HG02610 (cell line): ENCODE measurements around the gene SEMA6C.
"Not testable (repeated sequence)": the region's sequence is repeated elsewhere in the genome, so short reads cannot be mapped to it uniquely, and the experiment has no call there.

Experiments
- ATAC-seq: cut with Tn5 transposase; IDR thresholded peaks from one replicate; pipeline ENCODE4 v1.9.1; 2021; ENCODE audit warnings: mild to moderate bottlenecking, moderate library complexity; ENCODE audit not compliant: unreplicated experiment

The SEMA6C gene, protein sequence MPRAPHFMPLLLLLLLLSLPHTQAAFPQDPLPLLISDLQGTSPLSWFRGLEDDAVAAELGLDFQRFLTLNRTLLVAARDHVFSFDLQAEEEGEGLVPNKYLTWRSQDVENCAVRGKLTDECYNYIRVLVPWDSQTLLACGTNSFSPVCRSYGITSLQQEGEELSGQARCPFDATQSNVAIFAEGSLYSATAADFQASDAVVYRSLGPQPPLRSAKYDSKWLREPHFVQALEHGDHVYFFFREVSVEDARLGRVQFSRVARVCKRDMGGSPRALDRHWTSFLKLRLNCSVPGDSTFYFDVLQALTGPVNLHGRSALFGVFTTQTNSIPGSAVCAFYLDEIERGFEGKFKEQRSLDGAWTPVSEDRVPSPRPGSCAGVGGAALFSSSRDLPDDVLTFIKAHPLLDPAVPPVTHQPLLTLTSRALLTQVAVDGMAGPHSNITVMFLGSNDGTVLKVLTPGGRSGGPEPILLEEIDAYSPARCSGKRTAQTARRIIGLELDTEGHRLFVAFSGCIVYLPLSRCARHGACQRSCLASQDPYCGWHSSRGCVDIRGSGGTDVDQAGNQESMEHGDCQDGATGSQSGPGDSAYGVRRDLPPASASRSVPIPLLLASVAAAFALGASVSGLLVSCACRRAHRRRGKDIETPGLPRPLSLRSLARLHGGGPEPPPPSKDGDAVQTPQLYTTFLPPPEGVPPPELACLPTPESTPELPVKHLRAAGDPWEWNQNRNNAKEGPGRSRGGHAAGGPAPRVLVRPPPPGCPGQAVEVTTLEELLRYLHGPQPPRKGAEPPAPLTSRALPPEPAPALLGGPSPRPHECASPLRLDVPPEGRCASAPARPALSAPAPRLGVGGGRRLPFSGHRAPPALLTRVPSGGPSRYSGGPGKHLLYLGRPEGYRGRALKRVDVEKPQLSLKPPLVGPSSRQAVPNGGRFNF

DNA sequence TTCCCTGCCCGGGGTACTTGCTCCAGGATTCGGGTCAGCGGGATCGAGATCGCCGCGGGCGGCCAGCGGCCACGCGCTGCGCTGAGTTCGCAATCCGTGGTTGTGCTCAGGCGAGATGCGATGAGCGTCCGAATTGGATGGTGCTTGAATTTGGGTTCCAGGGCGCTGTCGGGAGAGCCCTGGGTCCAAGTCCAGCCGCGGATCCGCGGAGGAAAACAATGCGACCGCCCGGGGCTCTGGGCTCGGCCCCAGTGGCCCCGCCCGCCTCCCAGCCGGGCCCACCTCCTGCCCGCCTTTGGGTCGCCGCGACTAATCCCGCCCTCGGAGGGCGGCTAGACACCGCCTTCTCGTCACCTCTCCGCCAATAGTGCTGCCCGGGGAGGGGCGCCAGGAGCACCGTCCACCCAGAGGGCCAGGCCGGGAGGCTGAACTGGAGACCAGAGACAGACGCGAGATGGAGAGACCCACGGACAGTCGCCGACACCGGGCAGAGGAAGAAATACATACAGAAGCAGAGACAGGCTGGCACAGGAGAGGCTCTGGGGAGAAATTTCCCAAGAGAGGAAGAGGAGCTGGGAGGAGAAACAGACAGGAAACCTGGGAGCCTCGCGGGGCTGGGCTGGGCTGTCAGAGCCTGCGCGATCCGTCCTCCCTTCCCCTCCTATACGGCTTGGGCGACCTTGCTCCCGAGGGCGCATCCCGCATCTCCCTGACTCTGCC lies at the start of gene SEMA6C:
Gene SEMA6C, minus strand, starts transcription at position 220 of the 720 bp plus-strand sequence. CDS start 4,010 bp downstream, outside the sequence.
- ATAC-seq: peak; percentile 100

DNA sequence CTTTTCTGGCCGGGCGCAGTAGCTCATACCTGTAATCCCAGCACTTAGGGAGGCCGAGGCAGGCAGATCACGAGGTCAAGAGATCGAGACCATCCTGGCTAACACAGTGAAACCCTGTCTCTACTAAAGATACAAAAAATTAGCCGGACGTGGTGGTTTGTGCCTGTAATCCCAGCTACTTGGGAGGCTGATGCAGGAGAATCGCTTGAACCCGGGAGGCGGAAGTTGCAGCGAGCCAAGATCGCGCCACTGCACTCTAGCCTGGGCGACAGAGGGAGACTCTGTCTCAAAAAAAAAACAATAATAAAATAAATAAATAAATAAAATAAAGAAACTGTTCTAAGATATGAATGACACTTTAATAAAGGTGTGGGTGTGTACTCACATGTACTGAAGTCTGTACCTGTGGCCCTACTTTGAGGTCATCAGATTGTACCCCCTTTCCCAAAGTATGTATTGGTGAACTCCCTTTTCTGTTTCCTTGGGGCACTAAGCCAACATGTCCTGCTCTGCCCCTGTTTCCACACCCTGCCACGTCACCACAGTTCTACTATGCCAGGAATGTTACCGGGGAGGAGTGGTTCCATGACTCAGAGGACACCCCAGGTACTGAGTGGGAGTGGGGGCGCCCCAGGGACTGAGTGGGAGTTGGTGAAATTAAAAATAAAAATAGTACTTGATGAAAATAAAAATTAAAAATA lies 48.6 kb upstream of the SEMA6C start:
- ATAC-seq: not testable (repeated sequence)

DNA sequence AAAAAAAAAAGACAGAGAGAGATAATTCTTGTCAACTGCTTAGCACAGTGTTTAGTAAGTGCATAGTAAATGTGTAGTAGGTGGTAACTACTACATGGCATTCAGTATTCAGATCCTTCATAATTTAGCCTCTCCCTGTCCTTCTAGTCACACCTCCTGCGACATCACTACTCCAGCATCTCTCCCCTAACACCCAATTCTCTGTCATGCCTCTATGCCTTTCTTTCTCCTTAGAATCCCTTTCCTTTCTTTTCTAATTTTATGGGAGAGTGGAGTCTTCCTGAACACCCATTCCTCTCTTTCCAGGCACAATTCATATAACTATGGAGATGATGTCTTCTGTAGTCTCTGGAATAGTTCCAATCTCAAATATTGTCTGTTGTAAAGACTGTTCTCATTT lies 47.4 kb upstream of the SEMA6C start:
- ATAC-seq: no peak

DNA sequence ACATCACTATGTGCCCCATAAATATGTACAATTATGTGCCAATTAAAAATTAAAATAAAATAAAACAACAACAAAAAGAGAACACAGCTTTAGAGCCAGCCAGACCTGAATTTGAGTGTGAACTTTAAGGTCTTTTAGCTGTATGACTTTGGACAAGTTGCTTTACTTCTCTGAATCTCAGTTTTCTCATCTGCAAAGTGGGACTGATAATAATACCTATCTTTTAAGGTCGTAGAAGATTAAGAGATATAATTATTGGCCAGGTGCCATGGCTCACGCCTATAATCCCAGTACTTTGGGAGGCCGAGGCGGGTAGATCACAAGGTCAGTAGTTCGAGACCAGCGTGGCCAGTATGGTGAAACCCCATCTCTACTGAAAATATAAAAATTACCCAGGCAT lies 46.9 kb upstream of the SEMA6C start:
- no peak for ATAC-seq

DNA sequence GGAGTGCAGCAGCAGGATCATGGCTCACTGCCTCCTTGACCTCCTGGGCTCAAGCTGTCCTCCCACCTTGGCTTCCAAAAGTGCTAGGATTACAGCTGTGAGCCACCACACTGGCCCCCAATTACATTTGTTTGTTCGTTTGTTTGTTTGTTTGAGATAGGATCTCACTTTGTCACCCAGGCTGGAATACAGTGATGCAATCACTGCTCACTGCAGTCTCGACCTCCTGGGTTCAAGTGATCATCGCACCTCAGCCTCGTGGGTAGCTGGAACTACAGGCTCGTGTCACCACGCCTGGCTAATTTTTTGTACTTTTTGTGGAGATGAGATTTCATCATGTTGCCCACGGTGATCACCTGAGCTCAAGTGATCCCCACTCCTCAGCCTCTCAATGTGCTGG lies 45.6 kb upstream of the SEMA6C start:
- ATAC-seq: no peak

DNA sequence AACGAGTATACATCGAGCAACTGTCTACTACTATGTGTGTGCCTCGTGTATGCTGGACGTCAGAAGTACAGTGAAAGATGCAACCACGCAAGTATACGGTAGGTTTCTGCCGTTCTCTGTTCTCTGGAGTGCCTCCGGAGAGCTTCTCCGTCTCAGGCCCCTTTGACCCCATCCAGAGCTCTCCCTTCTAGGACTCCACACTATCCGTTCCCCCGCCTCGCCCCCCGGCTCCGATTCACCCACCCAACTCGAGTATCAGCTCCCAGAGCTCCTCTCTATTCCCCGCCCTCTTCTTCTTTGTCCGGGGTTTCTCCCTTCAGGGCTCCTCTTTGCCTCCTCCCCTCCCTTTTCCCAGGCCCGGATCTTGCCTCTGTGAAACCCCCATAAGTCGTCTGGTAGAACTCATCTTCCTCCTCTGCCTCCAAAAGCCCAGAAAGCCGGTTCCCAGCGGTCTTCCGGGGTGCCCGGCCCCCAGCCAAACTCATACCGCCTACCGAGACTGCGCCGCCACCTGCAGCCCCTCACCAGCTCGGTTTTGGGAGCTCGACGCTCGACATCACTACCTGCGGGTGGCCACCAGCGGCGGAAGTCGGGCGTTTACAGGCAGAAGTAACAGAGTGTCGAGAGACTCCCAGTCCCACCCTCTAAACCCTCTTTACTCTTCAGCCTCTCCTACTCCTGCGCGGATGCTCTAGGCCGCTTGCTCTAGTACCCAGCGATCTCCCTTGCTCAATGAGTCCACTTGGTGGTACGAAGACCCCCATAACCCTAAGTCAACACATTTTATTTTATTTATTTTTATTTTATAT lies 43.4 kb upstream of the SEMA6C start, which contains the start of gene VPS72:
Gene VPS72, minus strand, starts transcription at position 561 of the 809 bp plus-strand sequence. Its CDS starts 76 bp downstream, at position 485.
- peak; percentile 91 for ATAC-seq

DNA sequence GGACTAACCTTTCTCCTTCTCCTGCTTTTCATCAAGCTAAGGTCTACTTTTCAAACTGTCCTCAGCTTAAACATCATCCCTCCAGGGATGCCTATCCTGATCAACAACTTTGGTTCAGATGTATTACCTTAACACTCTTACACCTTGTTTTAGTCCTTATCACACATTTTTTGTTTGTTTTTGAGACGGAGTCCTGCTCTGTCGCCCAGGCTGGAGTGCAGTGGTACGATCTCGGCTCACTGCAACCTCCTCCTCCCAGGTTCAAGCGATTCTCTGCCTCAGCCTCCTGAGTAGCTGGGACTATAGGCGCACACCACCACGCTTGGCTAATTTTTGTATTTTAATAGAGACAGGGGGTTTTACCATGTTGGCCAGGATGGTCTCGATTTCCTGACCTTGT lies 42.2 kb upstream of the SEMA6C start:
- not testable (repeated sequence) for ATAC-seq

DNA sequence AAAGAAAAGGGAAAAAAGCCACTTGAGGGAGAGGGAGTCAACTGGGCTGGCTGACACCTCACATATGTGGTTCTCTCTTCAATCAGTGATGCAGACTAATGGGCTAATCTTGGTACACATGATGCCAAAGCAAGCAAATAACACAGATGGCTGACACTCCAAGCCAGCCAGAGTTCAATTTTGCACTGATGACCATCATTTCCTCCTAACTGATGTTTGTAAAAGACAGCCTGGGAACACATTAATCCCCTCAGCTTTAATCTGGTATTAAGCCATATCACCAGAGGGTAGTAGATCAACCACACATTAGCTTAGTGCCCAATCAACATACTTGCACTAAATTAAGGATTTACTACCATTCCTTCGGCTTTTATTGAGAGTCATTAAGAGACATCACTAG lies 40.8 kb upstream of the SEMA6C start:
- ATAC-seq: no peak

DNA sequence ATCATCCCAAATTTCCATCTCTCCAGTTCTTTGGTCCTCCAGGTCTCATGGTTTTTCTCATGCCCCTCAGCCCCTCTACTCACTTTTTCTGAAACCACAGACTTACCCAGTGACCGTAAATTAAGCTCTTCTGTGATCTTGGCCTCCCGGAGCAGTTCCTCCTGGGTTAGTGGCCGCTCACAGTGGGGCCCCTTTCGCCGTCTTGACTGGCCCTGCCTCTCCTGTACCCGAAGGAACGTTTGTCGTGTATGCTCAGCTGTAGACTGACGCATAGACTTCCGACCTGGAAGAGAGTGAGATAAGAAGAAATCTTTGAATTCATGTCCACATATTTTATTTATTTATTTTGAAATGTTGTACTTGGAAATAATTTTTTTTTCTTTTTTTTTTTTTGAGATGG lies 37.8 kb upstream of the SEMA6C start:
- ATAC-seq: no peak

DNA sequence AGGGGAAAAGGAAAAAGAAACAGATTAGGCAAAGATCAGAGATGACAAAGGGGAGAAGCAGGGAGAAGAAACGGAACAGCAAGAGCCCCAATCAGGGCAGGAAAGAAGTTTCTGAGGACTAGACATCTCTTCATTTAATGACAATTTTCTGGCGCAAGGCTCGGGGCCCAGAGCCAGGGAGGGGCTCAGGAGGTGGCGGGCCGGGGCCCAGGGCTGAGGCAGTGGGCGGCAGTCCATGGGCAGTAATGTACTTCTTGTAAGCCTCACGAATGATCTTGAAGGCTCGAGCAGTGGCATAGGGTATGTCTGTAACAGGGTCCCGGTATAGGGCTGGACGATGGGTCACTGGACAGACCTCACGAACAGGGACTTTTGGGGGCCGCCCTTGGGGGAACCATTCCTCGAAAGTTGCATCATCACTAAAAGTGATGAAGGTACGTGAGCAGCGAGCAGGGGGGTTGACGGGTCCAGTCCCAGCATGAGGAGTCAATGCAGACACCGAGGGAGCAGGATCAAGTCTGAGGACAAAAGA lies 30.1 kb upstream of the SEMA6C start:
- no peak for ATAC-seq

DNA sequence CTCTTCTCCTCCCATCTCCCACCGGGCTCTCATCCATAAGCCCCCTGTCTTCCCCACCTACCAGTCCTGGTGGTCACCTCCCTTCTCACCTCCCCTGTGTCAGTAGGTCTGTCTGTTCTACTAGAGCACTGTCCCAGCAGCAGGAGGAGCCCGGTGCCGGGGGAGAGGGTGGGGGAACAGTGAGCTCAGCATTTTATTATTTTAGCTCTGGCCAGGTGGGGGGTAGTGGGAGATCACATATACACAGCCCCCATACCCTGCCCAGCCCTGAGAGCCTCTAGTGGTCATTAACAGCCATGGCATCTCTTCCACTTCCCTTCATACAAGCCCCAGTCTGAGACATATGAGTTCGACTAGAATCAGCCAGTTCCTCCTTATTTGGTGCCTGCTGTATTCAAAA lies 29.4 kb upstream of the SEMA6C start, which contains the start of gene TMOD4:
Gene TMOD4, minus strand, starts transcription at position 119 of the 400 bp plus-strand sequence. CDS start 1,106 bp downstream, outside the sequence.
- no peak for ATAC-seq

DNA sequence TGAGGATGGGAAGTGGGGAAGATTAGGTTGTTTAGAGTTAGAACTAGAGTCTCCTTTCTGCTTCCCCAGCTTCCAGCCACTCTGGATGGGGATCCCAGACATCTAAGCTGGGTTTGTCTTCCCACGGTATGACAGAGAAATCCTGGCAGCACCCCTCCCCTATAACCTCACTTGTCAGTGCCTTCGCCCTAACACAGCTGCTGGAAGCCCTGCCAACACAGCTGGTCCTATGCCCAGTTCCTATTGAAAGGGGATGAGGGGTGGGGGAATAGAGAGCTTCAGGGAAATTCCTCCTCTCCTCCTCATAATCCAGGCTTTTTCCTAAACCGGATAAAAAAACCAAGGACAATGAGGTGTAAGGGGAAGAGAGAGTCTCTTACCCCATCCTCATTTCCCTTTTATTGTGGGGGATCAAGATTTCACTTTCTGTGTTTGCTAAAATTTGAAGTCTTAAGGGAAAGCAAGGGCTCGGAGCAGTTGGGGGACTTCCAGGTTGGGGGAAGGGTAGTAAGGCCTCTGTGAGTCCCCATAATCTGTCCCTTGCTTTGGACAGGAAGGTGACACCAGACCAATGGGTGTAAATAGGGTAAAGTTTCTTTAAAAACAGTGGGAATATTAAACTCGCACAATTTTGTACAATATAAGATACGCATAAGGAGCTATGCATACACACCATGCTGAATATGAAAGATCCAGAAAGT lies 28.8 kb upstream of the SEMA6C start:
- no peak for ATAC-seq

DNA sequence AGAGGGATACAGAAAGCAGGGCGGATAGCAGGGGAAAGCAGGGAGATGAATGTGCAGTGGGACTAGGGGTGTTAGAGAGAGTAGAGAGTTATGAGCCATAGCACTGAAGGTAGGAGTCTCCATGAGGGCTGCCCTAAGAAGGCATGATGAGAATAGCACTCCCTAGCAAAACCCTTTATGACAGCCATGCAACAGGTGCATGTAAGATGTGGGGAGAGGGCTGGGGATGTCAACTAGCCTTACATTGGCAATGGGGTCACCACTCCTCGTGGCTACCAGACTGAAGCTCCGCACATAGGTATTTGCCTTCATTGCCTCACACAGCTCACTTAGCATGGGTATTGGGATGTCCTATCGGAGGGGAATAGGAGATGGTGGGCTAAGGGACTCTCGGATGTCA lies 24.8 kb upstream of the SEMA6C start:
- no peak for ATAC-seq

DNA sequence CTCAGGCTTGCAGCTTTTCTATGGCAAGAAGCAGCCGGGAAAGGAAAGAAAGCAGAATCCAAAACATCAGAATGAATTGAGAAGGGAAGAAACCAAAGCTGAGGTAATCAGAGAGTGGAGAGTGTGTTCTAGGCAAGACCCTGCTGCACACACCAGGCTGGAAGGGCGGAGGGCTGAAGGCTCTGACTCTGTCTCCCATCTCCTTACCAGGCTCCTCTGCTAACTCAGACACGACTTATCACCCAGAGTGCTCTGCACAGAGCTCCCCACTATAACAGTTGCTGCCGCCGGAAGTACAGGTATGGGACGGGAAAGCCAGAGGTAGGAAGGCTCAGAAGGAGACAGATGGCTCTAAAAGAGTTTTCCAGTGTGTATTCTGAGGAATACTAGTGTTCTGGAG lies 20.7 kb upstream of the SEMA6C start:
- ATAC-seq: no peak

DNA sequence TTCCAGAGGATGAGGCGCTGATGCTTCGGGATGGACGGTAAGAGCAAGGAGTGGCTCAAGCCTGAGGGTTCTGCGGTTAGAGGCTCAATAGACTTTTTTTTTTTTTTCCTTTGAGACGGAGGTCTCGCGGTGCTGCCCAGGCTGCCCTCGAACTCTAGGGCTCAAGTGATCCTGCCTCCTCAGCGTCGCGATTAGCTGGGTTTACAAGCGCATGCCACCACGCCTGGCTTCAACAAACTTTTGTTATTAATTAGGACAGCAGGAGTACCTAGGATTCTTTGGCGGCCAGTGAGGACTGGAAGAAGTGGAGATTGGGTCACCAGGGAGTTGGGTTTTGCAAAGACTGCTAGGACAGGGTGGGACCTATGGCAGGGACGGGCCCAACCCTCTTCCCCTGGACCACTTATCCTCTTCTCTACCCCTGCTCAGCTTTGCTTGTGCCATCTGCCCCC lies 20.1 kb upstream of the SEMA6C start:
- no peak for ATAC-seq

DNA sequence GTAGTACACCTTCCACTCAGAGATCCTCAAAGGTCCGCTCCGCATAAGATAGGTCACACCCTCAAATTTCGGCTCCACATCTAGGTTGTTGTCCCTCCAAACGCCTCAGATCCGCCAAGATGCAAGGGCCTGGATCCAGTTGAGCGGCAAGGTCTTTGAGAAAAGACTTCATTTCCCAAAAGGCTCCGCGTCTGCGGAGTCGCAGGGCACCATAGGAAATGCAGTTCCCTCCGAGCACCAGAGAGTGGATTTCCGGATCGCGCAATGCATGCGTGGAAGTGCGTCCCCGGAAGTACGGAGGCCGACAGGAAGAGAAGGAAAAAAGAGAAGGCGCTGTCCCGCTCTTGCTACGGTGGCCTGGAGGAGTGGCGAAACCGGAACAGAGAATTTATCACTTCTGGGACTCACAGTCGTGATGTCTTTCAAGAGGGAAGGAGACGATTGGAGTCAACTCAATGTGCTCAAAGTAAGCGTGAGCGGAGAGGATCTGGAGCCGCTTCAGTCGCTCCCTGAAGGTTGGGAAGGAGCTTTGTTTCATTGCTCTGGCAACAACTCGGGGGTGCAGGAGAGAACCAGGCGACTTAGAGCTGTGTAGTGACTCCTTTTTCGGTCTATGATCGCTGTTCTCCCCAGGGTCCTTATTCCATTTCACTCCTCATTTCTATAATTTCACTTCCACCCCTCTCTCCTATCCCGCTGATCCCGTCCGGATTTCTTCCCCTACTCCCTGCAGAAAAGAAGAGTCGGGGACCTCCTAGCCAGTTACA lies 19.5 kb upstream of the SEMA6C start, which contains the start of the genes LYSMD1 and SCNM1:
Gene LYSMD1, minus strand, starts transcription at position 165 of the 767 bp plus-strand sequence. CDS start 644 bp downstream, outside the sequence.
Gene SCNM1, plus strand, starts transcription at position 407 of the 767 bp plus-strand sequence. Its CDS starts 9 bp downstream, at position 416.
- ATAC-seq: peak; percentile 76

DNA sequence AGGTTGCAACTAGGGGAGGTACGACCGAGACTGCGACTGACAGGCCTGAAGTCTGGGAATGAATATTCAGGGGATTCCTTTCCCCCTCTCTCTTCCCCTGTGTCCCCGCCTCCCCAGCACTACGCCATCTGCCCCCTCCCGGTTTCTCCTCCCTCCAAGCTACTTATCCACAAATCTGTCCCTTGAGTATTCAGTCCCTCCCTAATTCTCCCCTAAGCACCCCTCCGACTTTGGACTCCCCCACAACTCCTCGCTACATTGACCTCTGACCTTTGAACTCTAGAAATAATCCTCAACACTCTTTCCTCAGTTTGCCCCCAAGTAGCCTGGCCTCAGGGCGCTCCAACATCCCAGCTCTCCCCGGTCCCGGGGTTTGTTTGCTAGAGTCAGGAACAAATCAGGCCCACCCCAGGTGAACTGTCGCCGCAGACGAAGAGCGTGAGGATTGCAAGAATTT lies 18.9 kb upstream of the SEMA6C start:
- ATAC-seq: peak; percentile 6
